CD1c-positive myeloid dendritic cell (primary cell): Measurements from ENCODE around the gene GABRB2.
"Not testable (repeated sequence)": the region's sequence is repeated elsewhere in the genome, so short reads cannot be mapped to it uniquely, and the experiment has no call there.

Experiments
- DNase-seq: peaks from one replicate; pipeline ENCODE4 v3.0.0-alpha.2; 2016; ENCODE audit errors: extremely low spot score

Gene GABRB2

GRCh38 chr5:161299053-161299452 lies 247.5 kb downstream of the GABRB2 start:
- DNase-seq = no peak

- DNase-seq = not testable (repeated sequence)
Measured at GRCh38 chr5:161297388-161297787, 249.1 kb downstream of the GABRB2 start.

- DNase-seq = no peak
Measured at GRCh38 chr5:161295721-161296250, 250.7 kb downstream of the GABRB2 start.

GRCh38 chr5:161288071-161288470 lies 258.5 kb downstream of the GABRB2 start:
- DNase-seq = no peak

- DNase-seq = no peak
Measured at GRCh38 chr5:161287436-161287835, 259.1 kb downstream of the GABRB2 start.

- no peak for DNase-seq
Measured at GRCh38 chr5:161286066-161286655, 260.4 kb downstream of the GABRB2 start.

- no peak for DNase-seq
Measured at GRCh38 chr5:161284445-161284844, 262.1 kb downstream of the GABRB2 start.

- no peak for DNase-seq
Measured at GRCh38 chr5:161283296-161283695, 263.2 kb downstream of the GABRB2 start.

GRCh38 chr5:161278739-161279660 lies 267.5 kb downstream of the GABRB2 start:
- no peak for DNase-seq

- no peak for DNase-seq
Measured at GRCh38 chr5:161277011-161277410, 269.5 kb downstream of the GABRB2 start.

GRCh38 chr5:161274951-161275350 lies 271.6 kb downstream of the GABRB2 start:
- no peak for DNase-seq

- no peak for DNase-seq
Measured at GRCh38 chr5:161273410-161273809, 273.1 kb downstream of the GABRB2 start.

- DNase-seq = no peak
Measured at GRCh38 chr5:161271816-161272215, 274.7 kb downstream of the GABRB2 start.

- no peak for DNase-seq
Measured at GRCh38 chr5:161269125-161269524, 277.4 kb downstream of the GABRB2 start.

- no peak for DNase-seq
Measured at GRCh38 chr5:161266954-161267353, 279.6 kb downstream of the GABRB2 start.

GRCh38 chr5:161265006-161265405 lies 281.5 kb downstream of the GABRB2 start:
- no peak for DNase-seq

GRCh38 chr5:161263191-161263590 lies 283.3 kb downstream of the GABRB2 start:
- no peak for DNase-seq

GRCh38 chr5:161261668-161262323 lies 284.7 kb downstream of the GABRB2 start:
- DNase-seq = no peak

- DNase-seq = no peak
Measured at GRCh38 chr5:161258438-161258837, 288.1 kb downstream of the GABRB2 start.

- no peak for DNase-seq
Measured at GRCh38 chr5:161256957-161257356, 289.6 kb downstream of the GABRB2 start.

- not testable (repeated sequence) for DNase-seq
Measured at GRCh38 chr5:161252955-161253354, 293.6 kb downstream of the GABRB2 start.

GRCh38 chr5:161246749-161247148 lies 299.8 kb downstream of the GABRB2 start:
- DNase-seq = no peak
